HEK293T (cell line): Measurements from ENCODE around the gene LNP1.

ENCODE experiments used
- ARNT ChIP-seq: fragments of 450-650 bp; IDR thresholded peaks from 2 replicates; pipeline ENCODE4 v1.6.1; 2017; ENCODE audit warnings: mild to moderate bottlenecking
- FOXA1 ChIP-seq: fragments of 450-650 bp; IDR thresholded peaks from 2 replicates; pipeline ENCODE4 v1.6.1; 2016; ENCODE audit warnings: mild to moderate bottlenecking

- TF ChIP-seq FOXA1, result no peak
- TF ChIP-seq ARNT, result no peak
Observed at GRCh38 chr3:100499651-100500050, 98.3 kb downstream of the LNP1 start.
